ENCODE results near the gene MTHFD2. TPM values are rescaled to one million over a fixed set of nuclear protein-coding genes. Genes with fewer than 3 reads are reported as not detected.

Gene MTHFD2
- total RNA-seq, result 195 and 222 TPM in 2 replicates

GRCh38 chr2:74198461-74199274 lies at the start of gene MTHFD2:
Gene MTHFD2 (plus strand): TSS chr2:74198615. CDS start chr2:74198642, 27 bp downstream.

GRCh38 chr2:74178211-74179062 lies 20.0 kb upstream of the MTHFD2 start, which contains the start of gene MOB1A:
Gene MOB1A (minus strand): TSS chr2:74178879. CDS start chr2:74178674, 205 bp downstream.

Other genes starting within 250 kb of the MTHFD2 start
- gene TET3, start 213.7 kb upstream of the MTHFD2 start, total RNA-seq, result 3.6 and 5.9 TPM in 2 replicates
- gene BOLA3, start 50.7 kb upstream of the MTHFD2 start, total RNA-seq, result 26.3 and 29.4 TPM in 2 replicates
- gene MOB1A, start 19.7 kb upstream of the MTHFD2 start, total RNA-seq, result 109 and 159 TPM in 2 replicates
- gene SLC4A5, start 144.8 kb downstream of the MTHFD2 start, total RNA-seq, result 0.83 TPM in 1 of 2 replicates, not detected in the other
- gene DCTN1, start 181.7 kb downstream of the MTHFD2 start, total RNA-seq, result 153 and 193 TPM in 2 replicates
- 0.30 and 0.78 TPM in 2 replicates for gene C2orf81, start 223.0 kb downstream of the MTHFD2 start, total RNA-seq
- gene WDR54, start 223.1 kb downstream of the MTHFD2 start, total RNA-seq, result 31.8 and 48.3 TPM in 2 replicates
- gene RTKN, start 243.3 kb downstream of the MTHFD2 start, total RNA-seq, result 14.6 and 17.6 TPM in 2 replicates

All from smooth muscle cell of the umbilical artery (primary cell).